ENCODE data around the gene PSMF1. TPM values are rescaled to one million over a fixed set of nuclear protein-coding genes. Genes with fewer than 3 reads are reported as not detected.
"Not testable (repeated sequence)": the region's sequence is repeated elsewhere in the genome, so short reads cannot be mapped to it uniquely, and the experiment has no call there.

The PSMF1 gene
- total RNA-seq, 6 donors from 2014 or later = 36.7 to 158 (median 105) TPM

- H3K27me3 ChIP-seq = no peaks in the 10 kb centered on the region
- TF ChIP-seq EP300 (IDR thresholded peaks at IDR 0.05) (no peak), CTCF (IDR thresholded peaks at IDR 0.05) (no peak), POLR2AphosphoS5 (IDR thresholded peaks at IDR 0.05) (no peak), POLR2A (IDR thresholded peaks at IDR 0.05) (no peak)
- H3K4me1 ChIP-seq = peaks cover 0 to 6% (median 0%) of the 10 kb centered on the region in 4 donors
- H3K27ac ChIP-seq = no peak overlapping the region
- no peak overlapping the region for H3K4me3 ChIP-seq
- DNase-seq (no peak), ATAC-seq (ENCODE audit: low FRiP score in 2 of 2) (no peak)
- no peaks in the 10 kb centered on the region for H3K9me3 ChIP-seq
- 65 to 74% methylated on average over 11 of the region's 11 CpGs for WGBS, 2 donors
- no peaks in the 10 kb centered on the region for H3K36me3 ChIP-seq
These were observed 97.2 kb downstream of the PSMF1 start for GRCh38 chr20:1215386-1216170.

DNA sequence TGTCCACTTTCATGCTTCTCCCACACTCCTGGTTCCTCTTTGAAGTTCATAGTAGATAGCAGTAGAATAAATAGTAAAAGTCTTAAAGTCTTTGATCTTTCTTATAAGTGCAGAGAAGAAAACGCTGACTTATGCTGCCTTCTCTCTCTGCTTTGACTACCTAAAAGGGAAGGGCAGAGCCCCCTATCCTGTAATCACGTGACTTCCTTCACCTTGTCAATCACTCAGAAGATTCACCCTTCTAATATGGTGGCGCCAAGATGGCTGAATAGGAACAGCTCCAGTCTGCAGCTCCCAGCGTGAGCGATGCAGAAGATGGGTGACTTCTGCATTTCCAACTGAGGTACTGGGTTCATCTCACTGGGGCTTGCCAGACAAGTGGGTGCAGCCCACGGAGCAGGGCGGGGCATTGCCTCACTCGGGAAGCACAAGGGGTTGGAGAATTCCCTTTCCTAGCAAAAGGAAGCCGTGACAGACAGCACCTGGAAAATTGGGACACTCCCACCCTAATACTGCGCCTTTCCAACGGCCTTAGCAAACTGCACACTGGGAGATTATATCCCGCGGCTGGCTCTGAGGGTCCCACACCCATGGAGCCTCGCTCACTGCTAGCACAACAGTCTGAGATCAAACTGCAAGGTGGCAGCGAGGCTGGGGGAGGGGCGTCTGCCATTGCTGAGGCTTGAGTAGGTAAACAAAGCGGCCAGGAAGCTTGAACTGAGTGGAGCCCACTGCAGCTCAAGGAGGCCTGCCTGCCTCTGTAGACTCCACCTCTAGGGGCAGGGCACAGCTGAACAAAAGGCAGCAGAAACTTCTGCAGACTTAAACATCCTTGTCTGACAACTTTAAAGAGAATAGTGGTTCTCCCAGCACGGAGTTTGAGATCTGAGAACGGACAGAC, 98.4 kb downstream of the PSMF1 start:
- not testable (repeated sequence) for H3K9me3 ChIP-seq; H3K4me1 ChIP-seq; H3K27me3 ChIP-seq; H3K36me3 ChIP-seq; ATAC-seq (ENCODE audit: low FRiP score in 2 of 2); H3K27ac ChIP-seq; H3K4me3 ChIP-seq
- WGBS, 2 donors = 70 to 73% methylated on average over 11 to 19 of the region's 19 CpGs
- DNase-seq = peak in 1 of 2 donors; percentile 42

Other genes with a start within 250 kb of the PSMF1 start
- gene ANGPT4, start 202.3 kb upstream of the PSMF1 start, total RNA-seq = 1 to 10 TPM in 5 of 6 donors, under 1 TPM in 1; 0.39 to 3.0 (median 1.4) TPM
- gene RSPO4, start 116.3 kb upstream of the PSMF1 start, total RNA-seq = 10 to 100 TPM in 1 of 6 donors, 1 to 10 TPM in 4, under 1 TPM in 1; 0.49 to 11.2 (median 4.4) TPM
- 10 to 100 TPM in 5 of 6 donors, 1 to 10 TPM in 1; 9.3 to 85.9 (median 11.5) TPM for gene TMEM74B, start 66.4 kb downstream of the PSMF1 start, total RNA-seq
- 1 to 10 TPM in 1 of 6 donors, under 1 TPM in 3, not detected in 2; 0.55 to 1.7 (median 0.86) TPM for gene C20orf202, start 84.9 kb downstream of the PSMF1 start, total RNA-seq
- gene RAD21L1, start 107.4 kb downstream of the PSMF1 start, total RNA-seq = not detected
- gene SNPH, start 147.7 kb downstream of the PSMF1 start, total RNA-seq = 10 to 100 TPM in 1 of 6 donors, 1 to 10 TPM in 5; 1.0 to 17.3 (median 2.4) TPM
- 10 to 100 TPM in 5 of 6 donors, 1 to 10 TPM in 1; 6.3 to 34.0 (median 15.9) TPM for gene SDCBP2, start 210.5 kb downstream of the PSMF1 start, total RNA-seq

All from upper lobe of left lung (tissue), 6 donors.